ENCODE data around the gene COQ10A. TPM values are rescaled to one million over a fixed set of nuclear protein-coding genes. Genes with fewer than 3 reads are reported as not detected.
A peak's percentile ranks its signal among the peaks of the same experiment; 100 is the strongest.

The COQ10A gene
- total and polyA plus RNA-seq, 2 donors (not counting 3 experiments of a cell fraction or from before 2014, with no cell fraction given) = 14.7 to 32.4 TPM

- ChIA-PET CTCF (interaction anchor here (0.6 to 1.8 kb wide), 2 partner anchors 11 to 16 kb away, joined by 3 read pairs; partner anchors contain the start of gene ANKRD52), POLR2A (no interaction called here)
- H3K27me3 ChIP-seq (ENCODE audit: control insufficient read depth in 2 of 2, insufficient read depth in 2 of 2, low read length in 2 of 2) = no peaks in the 10 kb centered on the region
- H3K4me3 ChIP-seq (replicated peaks in 1 of 3; ENCODE audit: insufficient read depth in 1 of 3, low read depth in 1 of 3, low read length in 3 of 3) = no peak overlapping the region
- H3K9me3 ChIP-seq (replicated peaks; ENCODE audit: control insufficient read depth, insufficient read depth, low read length) = no peaks in the 10 kb centered on the region
- TF ChIP-seq GATA2 (IDR thresholded peaks at IDR 0.05; ENCODE audit: insufficient read depth, insufficient read length, low read depth, low read length) (no peak), MAX (IDR thresholded peaks at IDR 0.05; ENCODE audit: insufficient read depth, insufficient read length) (no peak), POLR2AphosphoS5 (IDR thresholded peaks at IDR 0.05; ENCODE audit: insufficient read depth, low read depth, low read length) (no peak), EZH2 (IDR thresholded peaks at IDR 0.05; ENCODE audit: borderline replicate concordance, low read depth, low read length, severe bottlenecking) (no peak), POLR2A (IDR thresholded peaks at IDR 0.05; ENCODE audit: low read depth, low read length) (no peak), FOS (IDR thresholded peaks at IDR 0.05; ENCODE audit: borderline replicate concordance, insufficient read depth, low read length) (no peak), JUN (IDR thresholded peaks at IDR 0.05; ENCODE audit: borderline replicate concordance, insufficient read depth, insufficient read length, low read depth) (no peak), CTCF (IDR thresholded peaks at IDR 0.05; ENCODE audit: extremely low read depth in 1 of 2, insufficient read depth in 1 of 2, low read depth in 1 of 2, low read length in 2 of 2) (no peak), MYC (IDR thresholded peaks at IDR 0.05; ENCODE audit: low read depth, low read length) (no peak)
- H4K20me1 ChIP-seq (replicated peaks; ENCODE audit: control insufficient read depth, extremely low read depth, insufficient read depth, low read length) = no peaks in the 10 kb centered on the region
- no peak overlapping the region for H3K4me2 ChIP-seq (ENCODE audit: insufficient read depth, low read length)
- TSS peak; percentile 23 for BruUV-seq (replicated peaks)
- H3K36me3 ChIP-seq (ENCODE audit: control insufficient read depth in 2 of 2, extremely low read depth in 1 of 2, insufficient read depth in 2 of 2, low read length in 2 of 2) = peaks cover 18 to 68% of the 10 kb centered on the region in 2 experiments
- no peak overlapping the region for H2AFZ ChIP-seq (ENCODE audit: low read depth, low read length)
- H3K4me1 ChIP-seq (ENCODE audit: control insufficient read depth, extremely low read depth, insufficient read depth, low read length) = no peaks in the 10 kb centered on the region
- no peak for DNase-seq (ENCODE audit: low read depth, low spot score)
- H3K9ac ChIP-seq (replicated peaks; ENCODE audit: extremely low read depth, insufficient read depth, low read length) = no peak overlapping the region
- no peaks in the 10 kb centered on the region for H3K79me2 ChIP-seq (ENCODE audit: control insufficient read depth, insufficient read depth, low read length)
- no peak overlapping the region for H3K27ac ChIP-seq (ENCODE audit: insufficient read depth, low read depth, low read length)
- no peak for FAIRE-seq
- H3K9me1 ChIP-seq (replicated peaks; ENCODE audit: control insufficient read depth, extremely low read depth, insufficient read depth, low read length) = no peaks in the 10 kb centered on the region
- dilution Hi-C loops (cut with MboI; ENCODE audit: extremely low pct_ligation_motif_present, low sequenced_read_pairs) (no loop called here), intact Hi-C loops (cut with micrococcal nuclease) (no loop called here)
Observed at GRCh38 chr12:56241424-56242303, 25.1 kb upstream of the COQ10A start.

Measured in endothelial cell of umbilical vein (primary cell).